Activated CD8-positive, alpha-beta memory T cell treated with anti-CD3 and anti-CD28 coated beads for 24 hours (primary cell): Measurements from ENCODE around the gene MYORG.

Experiments used
- DNase-seq: peaks from one replicate; pipeline ENCODE4 v3.0.0-alpha.2; 2020

MYORG gene

GRCh38 chr9:34376596-34377403 lies at the start of gene MYORG:
MYORG (minus strand) TSS chr9:34376898; CDS start chr9:34372943, 3,955 bp downstream.
- peak; percentile 98 for DNase-seq

GRCh38 chr9:34419716-34420504 lies 43.2 kb upstream of the MYORG start:
- DNase-seq, result no peak

- no peak for DNase-seq
Measured at GRCh38 chr9:34417734-34418133, 41.0 kb upstream of the MYORG start.

- no peak for DNase-seq
Measured at GRCh38 chr9:34413231-34413852, 36.6 kb upstream of the MYORG start.

GRCh38 chr9:34412336-34412735 lies 35.6 kb upstream of the MYORG start:
- no peak for DNase-seq

- no peak for DNase-seq
Measured at GRCh38 chr9:34409154-34409553, 32.5 kb upstream of the MYORG start.

GRCh38 chr9:34408173-34408572 lies 31.5 kb upstream of the MYORG start:
- peak; percentile 37 for DNase-seq

- no peak for DNase-seq
Measured at GRCh38 chr9:34406219-34406618, 29.5 kb upstream of the MYORG start.

- DNase-seq, result no peak
Measured at GRCh38 chr9:34405719-34406118, 29.0 kb upstream of the MYORG start.

- DNase-seq, result peak; percentile 71
Measured at GRCh38 chr9:34403554-34404380, 27.1 kb upstream of the MYORG start.

- DNase-seq, result no peak
Measured at GRCh38 chr9:34400686-34401602, 24.2 kb upstream of the MYORG start.

- no peak for DNase-seq
Measured at GRCh38 chr9:34400275-34400674, 23.6 kb upstream of the MYORG start.

GRCh38 chr9:34399729-34400128 lies 23.0 kb upstream of the MYORG start:
- no peak for DNase-seq

GRCh38 chr9:34398875-34399274 lies 22.2 kb upstream of the MYORG start:
- DNase-seq, result no peak

GRCh38 chr9:34396276-34397214 lies 19.8 kb upstream of the MYORG start:
- DNase-seq, result no peak

GRCh38 chr9:34392511-34392910 lies 15.8 kb upstream of the MYORG start:
- DNase-seq, result no peak

- DNase-seq, result no peak
Measured at GRCh38 chr9:34387239-34387638, 10.5 kb upstream of the MYORG start.

GRCh38 chr9:34386656-34387055 lies 10.0 kb upstream of the MYORG start:
- DNase-seq, result peak; percentile 42

- DNase-seq, result peak; percentile 19
Measured at GRCh38 chr9:34385561-34386230, 9.0 kb upstream of the MYORG start.
